Lower lobe of right lung (tissue), 2 donors: ENCODE measurements around the gene RELN. TPM values are rescaled to one million over a fixed set of nuclear protein-coding genes. Genes with fewer than 3 reads are reported as not detected.

Experiments used
- ATAC-seq, 2 donors: fragments of 200-7000 bp; cut with Tn5 transposase; one replicate each; pipeline ENCODE4 v1.9.1; 2020 to 2022; ENCODE audit warnings: mild to moderate bottlenecking in 2 of 2, moderate library complexity in 2 of 2
- DNase-seq: peaks from one replicate; pipeline ENCODE4 v3.0.0-alpha.2; 2020
- H3K27ac ChIP-seq: fragments of 200-600 bp; one replicate; pipeline ENCODE4 v1.8.0; 2022
- H3K27me3 ChIP-seq: fragments of 200-600 bp; one replicate; pipeline ENCODE4 v1.8.0; 2022; ENCODE audit warnings: low read depth
- H3K36me3 ChIP-seq: fragments of 200-600 bp; one replicate; pipeline ENCODE4 v1.8.0; 2022; ENCODE audit warnings: mild to moderate bottlenecking
- H3K4me1 ChIP-seq: fragments of 200-600 bp; one replicate; pipeline ENCODE4 v1.8.0; 2022
- H3K4me3 ChIP-seq: fragments of 200-600 bp; one replicate; pipeline ENCODE4 v1.8.0; 2022; ENCODE audit warnings: mild to moderate bottlenecking
- H3K9me3 ChIP-seq: fragments of 200-600 bp; one replicate; pipeline ENCODE4 v1.8.0; 2022
- intact Hi-C: fragments of 100-400 bp; cut with DNase I; formaldehyde crosslinking; loops from one replicate; pipeline ENCODE4 v1.11.0; 2022
- total RNA-seq: library from RNA; stranded (reverse); fragmentation: NEBNext Ultra II Directional; extraction: Animal tissue kit (Norgen Biotek cat#: 25700); gene quantifications from one replicate; pipeline ENCODE4 v1.2.1, GENCODE V29; 2021
- TF ChIP-seq, protein P1 (sequence below): fragments of 200-600 bp; IDR thresholded peaks from one replicate; pipeline ENCODE4 v1.8.0; 2022; ENCODE audit warnings: antibody characterized with exemption, mild to moderate bottlenecking
- donor health status: DM: no; HTN: yes; CAD: no; lungs with severe emphysema.

RELN gene
- total RNA-seq, 1 donor from 2014 or later = 3.7 TPM

DNA sequence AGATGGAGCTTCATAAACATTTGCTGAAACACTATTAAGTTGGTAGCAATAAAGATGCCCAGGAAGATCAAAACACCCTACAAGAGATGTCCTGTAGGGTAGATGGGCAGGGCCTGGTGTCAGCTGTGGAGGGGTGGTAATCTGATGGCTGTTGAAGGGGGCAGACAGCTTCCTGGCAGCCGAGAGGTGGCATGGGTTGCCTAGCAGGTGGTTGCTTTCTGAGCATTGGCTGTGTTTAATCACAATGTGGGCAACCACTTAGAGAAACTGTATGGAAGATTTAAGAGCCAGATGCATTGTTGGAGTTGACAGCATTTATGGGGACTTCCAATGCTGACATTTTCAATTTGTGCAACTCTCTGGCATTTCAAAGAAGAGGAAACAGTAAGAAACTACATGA, 463.5 kb downstream of the RELN start:
- no peak for DNase-seq
- Histone ChIP-seq H3K4me3 (no peak overlapping the region), H3K36me3 (no peaks in the 10 kb centered on the region), H3K4me1 (no peaks in the 10 kb centered on the region), H3K27ac (no peak overlapping the region), H3K9me3 (no peaks in the 10 kb centered on the region), H3K27me3 (no peaks in the 10 kb centered on the region)
- TF ChIP-seq, protein P1, sequence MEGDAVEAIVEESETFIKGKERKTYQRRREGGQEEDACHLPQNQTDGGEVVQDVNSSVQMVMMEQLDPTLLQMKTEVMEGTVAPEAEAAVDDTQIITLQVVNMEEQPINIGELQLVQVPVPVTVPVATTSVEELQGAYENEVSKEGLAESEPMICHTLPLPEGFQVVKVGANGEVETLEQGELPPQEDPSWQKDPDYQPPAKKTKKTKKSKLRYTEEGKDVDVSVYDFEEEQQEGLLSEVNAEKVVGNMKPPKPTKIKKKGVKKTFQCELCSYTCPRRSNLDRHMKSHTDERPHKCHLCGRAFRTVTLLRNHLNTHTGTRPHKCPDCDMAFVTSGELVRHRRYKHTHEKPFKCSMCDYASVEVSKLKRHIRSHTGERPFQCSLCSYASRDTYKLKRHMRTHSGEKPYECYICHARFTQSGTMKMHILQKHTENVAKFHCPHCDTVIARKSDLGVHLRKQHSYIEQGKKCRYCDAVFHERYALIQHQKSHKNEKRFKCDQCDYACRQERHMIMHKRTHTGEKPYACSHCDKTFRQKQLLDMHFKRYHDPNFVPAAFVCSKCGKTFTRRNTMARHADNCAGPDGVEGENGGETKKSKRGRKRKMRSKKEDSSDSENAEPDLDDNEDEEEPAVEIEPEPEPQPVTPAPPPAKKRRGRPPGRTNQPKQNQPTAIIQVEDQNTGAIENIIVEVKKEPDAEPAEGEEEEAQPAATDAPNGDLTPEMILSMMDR = no peak
- intact Hi-C loops = no loop called here
- ATAC-seq = no peak

- H3K9me3 ChIP-seq = no peaks in the 10 kb centered on the region
- DNase-seq (no peak), ATAC-seq (no peak)
- no peak overlapping the region for H3K27ac ChIP-seq
- intact Hi-C loops = no loop called here
- TF ChIP-seq, protein P1 = no peak
- no peaks in the 10 kb centered on the region for H3K27me3 ChIP-seq
- H3K36me3 ChIP-seq = no peaks in the 10 kb centered on the region
- H3K4me1 ChIP-seq = no peaks in the 10 kb centered on the region
- H3K4me3 ChIP-seq = no peak overlapping the region
These were observed 465.2 kb downstream of the RELN start for GRCh38 chr7:103524042-103524907.

- TF ChIP-seq, protein P1 = no peak
- intact Hi-C loops = no loop called here
- ATAC-seq = no peak
- H3K27me3 ChIP-seq = no peaks in the 10 kb centered on the region
- no peak overlapping the region for H3K4me3 ChIP-seq
- H3K4me1 ChIP-seq = no peaks in the 10 kb centered on the region
- H3K36me3 ChIP-seq = no peaks in the 10 kb centered on the region
- no peak for DNase-seq
- H3K9me3 ChIP-seq = no peaks in the 10 kb centered on the region
- H3K27ac ChIP-seq = no peak overlapping the region
These were observed 467.5 kb downstream of the RELN start for GRCh38 chr7:103521937-103522336.

DNA sequence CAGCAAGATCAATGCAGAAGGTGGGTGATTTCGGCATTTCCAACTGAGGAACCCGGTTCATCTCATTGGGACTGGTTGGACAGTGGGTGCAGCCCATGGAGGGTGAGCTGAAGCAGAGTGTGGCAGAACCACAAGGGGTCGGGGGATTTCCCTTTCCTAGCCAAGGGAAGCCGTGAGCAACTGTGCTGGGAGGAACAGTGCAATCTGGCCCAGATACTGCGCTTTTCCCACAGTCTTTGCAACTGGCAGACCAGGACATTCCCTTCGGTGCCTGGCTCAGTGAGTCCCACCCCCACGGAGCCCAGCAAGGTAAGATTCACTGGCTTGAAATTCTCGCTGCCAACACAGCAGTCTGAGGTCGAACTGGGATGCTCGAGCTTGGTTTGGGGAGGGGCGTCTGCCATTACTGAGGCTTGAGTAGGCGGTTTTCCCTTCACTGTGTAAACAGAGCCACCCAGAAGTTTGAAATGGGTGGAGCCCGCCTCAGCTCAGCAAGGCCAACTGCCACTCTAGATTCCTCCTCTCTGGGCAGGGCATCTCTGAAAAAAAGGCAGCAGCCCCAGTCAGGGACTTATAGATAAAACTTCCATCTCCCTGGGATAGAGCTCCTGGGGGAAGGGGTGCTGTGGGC, 484.8 kb downstream of the RELN start:
- Histone ChIP-seq H3K9me3 (no peaks in the 10 kb centered on the region), H3K4me1 (no peaks in the 10 kb centered on the region), H3K27ac (no peak overlapping the region), H3K27me3 (no peaks in the 10 kb centered on the region), H3K4me3 (no peak overlapping the region), H3K36me3 (no peaks in the 10 kb centered on the region)
- intact Hi-C loops = no loop called here
- DNase-seq = no peak
- ATAC-seq = no peak
- TF ChIP-seq, protein P1 = no peak

DNA sequence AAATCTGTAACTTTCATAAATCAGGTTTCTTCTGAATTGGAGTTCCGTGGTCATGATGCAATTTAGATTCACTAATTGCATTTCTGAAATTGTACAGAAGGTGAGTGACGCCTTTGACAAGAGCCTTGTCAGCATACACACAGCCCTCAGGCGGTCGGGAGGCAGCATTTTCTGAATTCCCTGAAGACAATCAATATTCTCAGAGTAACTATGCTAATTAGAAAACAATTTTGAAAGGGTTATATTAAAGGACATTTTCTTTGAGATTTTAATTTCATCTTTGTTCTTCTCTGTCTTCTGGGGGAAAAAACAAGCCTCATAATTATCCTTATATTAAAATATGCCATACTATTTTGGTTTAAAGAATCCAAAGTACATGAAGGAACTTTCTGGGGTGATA, 488.3 kb downstream of the RELN start:
- no peaks in the 10 kb centered on the region for H3K36me3 ChIP-seq
- TF ChIP-seq, protein P1 = no peak
- ATAC-seq (no peak), DNase-seq (no peak)
- H3K27ac ChIP-seq = no peak overlapping the region
- no peaks in the 10 kb centered on the region for H3K4me1 ChIP-seq
- no peaks in the 10 kb centered on the region for H3K27me3 ChIP-seq
- no peaks in the 10 kb centered on the region for H3K9me3 ChIP-seq
- intact Hi-C loops = no loop called here
- no peak overlapping the region for H3K4me3 ChIP-seq
